Gastrocnemius medialis (tissue), 4 donors: ENCODE data around the gene RARRES1.

Source experiments
- POLR2A ChIP-seq, 2 donors: fragments of 450-650 bp; IDR thresholded peaks; one replicate each; pipeline ENCODE4 v1.6.1; 2017; ENCODE audit warnings: antibody characterized with exemption in 2 of 2, mild to moderate bottlenecking in 2 of 2, moderate library complexity in 2 of 2
- TF ChIP-seq, protein P1 (sequence below), 5 experiments: fragments of 450-650 bp in 3 of 5; fragments of 200-600 bp in 2 of 5; sonication (generic) in 2 of 5; IDR thresholded peaks in 4 of 5; conservative IDR thresholded peaks in 1 of 5; 1 replicate in 4 of 5; 2 replicates in 1 of 5; pipeline ENCODE4 v1.5.1; 2016 to 2019; ENCODE audit warnings: antibody characterized with exemption in 5 of 5, mild to moderate bottlenecking in 3 of 5, moderate library complexity in 3 of 5

DNA sequence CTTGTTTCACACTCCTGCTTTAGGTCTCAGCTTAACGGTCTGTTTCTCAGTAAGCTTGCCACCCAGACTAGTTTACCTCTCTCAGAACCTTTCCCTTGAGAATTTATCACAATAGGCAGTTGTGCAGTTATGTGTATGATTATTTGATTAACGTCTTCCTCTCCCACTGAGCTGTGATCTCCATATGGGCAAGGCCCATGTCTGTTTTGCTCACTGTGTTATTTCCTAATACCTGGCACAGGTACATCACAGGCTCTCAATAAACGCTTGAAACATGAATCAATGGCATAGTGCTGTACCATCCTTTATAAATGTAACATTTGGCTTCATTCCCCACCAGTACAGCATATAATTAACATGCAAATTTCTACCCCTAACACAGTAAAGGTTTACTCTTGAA lies 29.1 kb upstream of the RARRES1 start:
- TF ChIP-seq, protein P1, sequence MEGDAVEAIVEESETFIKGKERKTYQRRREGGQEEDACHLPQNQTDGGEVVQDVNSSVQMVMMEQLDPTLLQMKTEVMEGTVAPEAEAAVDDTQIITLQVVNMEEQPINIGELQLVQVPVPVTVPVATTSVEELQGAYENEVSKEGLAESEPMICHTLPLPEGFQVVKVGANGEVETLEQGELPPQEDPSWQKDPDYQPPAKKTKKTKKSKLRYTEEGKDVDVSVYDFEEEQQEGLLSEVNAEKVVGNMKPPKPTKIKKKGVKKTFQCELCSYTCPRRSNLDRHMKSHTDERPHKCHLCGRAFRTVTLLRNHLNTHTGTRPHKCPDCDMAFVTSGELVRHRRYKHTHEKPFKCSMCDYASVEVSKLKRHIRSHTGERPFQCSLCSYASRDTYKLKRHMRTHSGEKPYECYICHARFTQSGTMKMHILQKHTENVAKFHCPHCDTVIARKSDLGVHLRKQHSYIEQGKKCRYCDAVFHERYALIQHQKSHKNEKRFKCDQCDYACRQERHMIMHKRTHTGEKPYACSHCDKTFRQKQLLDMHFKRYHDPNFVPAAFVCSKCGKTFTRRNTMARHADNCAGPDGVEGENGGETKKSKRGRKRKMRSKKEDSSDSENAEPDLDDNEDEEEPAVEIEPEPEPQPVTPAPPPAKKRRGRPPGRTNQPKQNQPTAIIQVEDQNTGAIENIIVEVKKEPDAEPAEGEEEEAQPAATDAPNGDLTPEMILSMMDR (IDR thresholded peaks at IDR 0.05 in 4 of 5, conservative IDR thresholded peaks at IDR 0.05 in 1 of 5): no peak
- no peak for TF ChIP-seq POLR2A (IDR thresholded peaks at IDR 0.05)
